Epidermal melanocyte (primary cell): Measurements from ENCODE around the gene CAMK2G.

ENCODE experiments used
- DNase-seq: peaks from one replicate; pipeline ENCODE4 v3.0.0; 2011; ENCODE audit warnings: low spot score; ENCODE audit not compliant: insufficient read length

The CAMK2G gene

DNA sequence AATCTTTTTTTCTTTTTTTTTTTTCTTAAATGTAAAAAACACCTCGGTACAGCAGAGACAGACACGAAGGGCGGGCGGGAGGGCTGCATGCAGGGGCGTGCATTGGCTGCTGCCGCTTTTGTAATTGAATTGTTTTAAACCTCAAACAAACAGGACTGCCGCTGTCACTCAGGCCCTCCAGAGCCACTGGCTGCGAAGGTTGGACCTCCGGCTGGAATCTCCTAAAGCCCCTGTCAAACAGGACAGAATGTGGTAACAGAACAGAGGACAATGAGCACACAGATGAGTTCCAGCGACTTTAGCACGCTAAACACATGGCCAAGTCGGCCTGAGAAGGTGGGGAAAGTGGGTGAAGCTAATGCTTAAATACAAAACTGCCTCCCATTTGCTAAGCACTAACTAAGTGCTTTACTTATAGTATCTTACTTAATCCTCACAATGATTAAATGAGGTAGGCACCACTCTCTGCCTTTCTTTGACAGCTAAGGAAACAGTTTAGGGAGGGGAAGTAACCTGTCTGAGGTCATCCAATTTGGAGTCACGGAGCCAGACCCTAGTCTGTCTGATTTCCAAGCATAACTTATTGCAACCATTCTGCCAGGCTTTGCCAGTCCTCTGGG is 60.0 kb downstream of the CAMK2G start:
- no peak for DNase-seq

GRCh38 chr10:73813333-73813732 is 61.0 kb downstream of the CAMK2G start:
- DNase-seq: no peak

DNA sequence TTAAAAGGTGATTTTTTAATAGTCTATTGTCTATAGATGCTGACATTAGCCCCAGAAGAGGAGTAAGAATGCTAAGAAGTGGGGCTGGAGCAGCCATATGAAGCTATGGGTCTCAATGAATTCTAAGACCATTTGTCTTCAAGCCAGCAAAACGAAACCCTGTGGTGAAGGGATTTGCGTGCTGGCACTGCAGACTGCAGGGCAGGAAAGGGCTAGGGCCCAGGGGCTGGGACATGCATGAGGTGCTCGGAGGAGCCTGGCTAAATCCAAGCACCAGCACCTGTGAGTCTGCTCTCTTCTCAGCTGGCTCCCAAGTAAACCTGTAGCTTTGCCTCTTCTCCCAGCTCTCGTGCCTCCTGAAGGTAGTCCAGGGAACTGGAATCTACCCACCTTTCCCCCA is 61.7 kb downstream of the CAMK2G start:
- no peak for DNase-seq

DNA sequence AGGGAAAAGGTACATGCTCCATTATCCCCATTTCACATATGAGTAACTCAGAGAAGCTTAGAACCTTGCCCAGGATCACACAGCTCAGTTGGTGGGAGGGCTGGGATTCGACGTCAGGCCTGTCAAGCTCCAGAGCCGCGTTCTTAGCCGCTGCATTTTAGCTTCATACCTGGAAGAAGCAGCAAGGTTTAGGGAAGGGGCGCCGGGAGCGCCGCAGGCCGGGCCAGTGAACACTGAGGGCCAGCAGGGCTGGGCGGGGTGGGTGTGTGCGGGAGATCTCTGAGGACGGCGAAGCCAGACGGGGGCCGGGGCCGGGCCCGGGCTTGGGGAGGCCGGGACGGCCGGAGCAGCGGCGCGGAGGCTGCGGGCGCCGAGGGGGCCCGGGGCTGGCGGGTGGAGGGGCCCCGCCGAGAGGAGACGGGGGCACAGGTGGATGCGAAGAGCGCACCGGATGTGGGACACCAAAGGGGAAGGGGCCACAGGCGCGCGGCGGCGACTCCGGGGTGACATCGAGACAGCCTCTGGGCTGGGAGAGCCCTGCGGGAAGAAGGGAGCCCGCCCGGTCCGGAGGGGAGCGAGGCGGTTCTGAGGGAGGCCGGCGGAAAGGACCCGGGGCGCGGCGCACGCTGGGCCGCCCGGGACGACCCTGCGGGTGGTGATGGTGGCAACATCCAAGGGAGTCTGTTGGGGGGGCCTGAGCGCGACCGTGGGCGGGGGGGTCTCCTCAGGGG is 63.5 kb downstream of the CAMK2G start:
- no peak for DNase-seq

DNA sequence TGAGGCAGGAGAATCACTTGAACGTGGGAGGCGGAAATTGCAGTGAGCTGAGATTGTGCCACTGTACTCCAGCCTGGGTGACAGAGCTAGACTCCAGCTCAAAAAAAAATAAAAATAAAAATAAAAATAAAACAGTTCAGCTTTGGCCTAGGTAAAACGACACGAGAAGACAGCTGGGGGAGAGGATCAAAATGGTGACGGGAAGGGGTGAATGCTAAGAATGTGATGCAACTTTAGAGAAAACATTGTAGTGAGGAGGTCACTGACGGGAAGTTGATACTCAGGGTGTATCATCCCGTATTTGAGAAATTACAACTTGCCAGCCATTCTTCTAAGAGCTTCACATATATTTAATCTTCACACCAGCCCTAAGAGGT is 64.0 kb downstream of the CAMK2G start:
- DNase-seq: no peak

DNA sequence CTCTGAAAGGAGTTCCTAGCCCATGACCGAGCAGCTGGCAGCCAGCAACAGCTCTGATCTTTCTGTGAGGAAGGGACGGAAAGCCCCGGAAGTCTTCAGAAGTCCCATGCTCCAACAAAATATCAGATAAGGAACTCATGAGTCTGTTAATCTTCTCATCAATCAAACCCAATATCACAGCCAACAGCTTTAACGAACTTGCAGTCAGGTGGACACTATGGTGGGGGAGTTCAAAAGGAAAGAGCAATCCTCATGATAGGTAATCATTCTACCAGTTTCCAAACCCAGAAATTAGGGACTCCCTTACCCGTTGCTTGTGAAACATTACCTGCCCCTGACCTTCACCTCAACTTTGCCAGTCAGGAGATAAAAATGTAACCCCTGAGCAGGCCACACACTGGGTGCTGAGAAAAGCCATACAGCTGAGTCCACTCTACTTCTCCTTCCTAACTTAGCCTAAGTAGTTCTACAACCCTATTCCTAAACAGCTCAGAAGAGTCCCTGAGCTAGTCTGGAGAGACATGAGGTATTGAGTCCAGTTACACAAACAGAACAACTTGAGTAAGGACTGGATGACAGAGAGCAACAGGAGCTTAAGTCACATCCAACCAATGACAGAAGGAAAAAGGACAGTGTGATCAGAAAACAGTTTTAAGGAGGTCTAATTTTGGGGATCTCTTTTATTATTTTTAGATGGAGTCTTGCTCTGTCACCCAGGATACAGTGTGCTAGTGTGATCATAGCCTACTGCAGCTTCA is 65.1 kb downstream of the CAMK2G start:
- no peak for DNase-seq

GRCh38 chr10:73808021-73808815 is 66.1 kb downstream of the CAMK2G start:
- no peak for DNase-seq

- DNase-seq: no peak
Measured at GRCh38 chr10:73807471-73807870, 66.9 kb downstream of the CAMK2G start.

DNA sequence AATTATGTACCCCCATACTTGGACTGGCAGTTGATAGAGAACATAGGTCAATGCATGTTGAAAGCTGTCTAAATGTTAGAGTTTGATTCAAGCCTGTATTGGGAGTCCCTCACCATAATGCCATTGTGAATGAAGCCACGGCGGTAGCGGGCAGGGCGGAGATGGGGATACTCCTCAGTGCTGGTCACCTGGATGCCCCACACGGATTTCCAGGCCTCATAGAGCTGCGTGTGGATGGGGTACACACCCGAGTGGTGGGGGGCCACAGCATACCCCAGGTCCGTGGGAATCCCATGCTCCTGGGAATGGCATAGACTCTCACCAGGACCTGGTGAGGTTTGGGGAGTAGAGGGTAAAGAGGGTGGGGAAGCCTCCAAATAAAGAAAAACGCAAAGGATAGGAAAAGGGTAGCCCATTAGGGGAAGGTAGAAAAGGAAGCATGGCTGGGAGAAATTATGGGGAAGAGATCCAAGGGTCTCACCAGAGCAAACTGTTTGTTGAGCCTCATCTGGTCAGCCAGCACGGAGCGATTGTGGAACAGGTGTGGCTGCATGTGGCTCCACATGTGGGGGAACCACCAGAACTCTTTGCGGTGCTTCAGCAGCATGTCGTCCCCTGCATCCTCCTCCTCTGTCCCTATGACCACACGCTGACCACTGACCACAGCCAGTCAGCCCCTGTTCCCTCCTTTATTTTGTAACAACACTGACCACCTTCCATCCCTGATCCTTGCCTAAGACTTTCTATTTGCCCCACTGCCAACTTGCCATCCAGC is 68.0 kb downstream of the CAMK2G start:
- no peak for DNase-seq

DNA sequence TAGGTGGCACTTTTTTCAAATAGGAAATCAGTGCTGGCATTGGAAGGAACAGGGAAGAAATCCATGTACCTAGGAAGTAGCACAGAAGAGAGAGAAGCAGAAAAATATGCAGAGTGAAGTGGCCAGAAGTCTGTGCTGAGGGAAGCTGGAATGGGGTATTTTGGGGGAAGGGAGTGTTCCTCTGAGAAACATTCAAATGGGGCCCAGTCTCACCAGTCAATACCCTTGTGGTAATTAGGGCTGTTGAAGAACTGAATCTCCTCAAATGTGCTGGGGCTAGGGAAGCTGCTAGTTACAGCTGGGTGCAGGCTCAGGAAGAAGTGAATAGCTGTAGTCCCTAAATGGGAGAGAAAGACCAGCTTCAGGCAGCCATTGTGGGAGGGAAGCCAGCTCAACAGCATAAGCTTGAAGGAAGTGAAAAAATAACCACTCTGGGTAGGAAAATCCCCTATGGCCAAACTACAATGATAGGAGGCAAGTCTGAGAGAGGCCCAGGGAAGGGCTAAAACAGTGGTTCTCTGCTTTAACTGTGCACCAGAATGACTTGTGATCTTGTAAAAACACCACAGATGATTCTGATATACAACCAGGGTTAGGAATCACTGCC is 70.6 kb downstream of the CAMK2G start:
- no peak for DNase-seq

GRCh38 chr10:73802276-73802991 is 71.9 kb downstream of the CAMK2G start:
- DNase-seq: no peak

DNA sequence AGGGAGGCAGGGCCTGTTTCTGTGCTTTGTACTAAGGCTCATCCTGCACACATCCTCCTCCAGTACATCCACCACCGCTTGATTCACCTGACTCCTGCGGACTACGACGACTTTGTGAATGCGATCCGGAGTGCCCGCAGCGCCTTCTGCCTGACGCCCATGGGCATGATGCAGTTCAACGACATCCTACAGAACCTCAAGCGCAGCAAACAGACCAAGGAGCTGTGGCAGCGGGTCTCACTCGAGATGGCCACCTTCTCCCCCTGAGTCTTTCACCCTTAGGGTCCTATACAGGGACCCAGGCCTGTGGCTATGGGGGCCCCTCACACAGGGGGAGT is 73.1 kb downstream of the CAMK2G start:
- DNase-seq: no peak

GRCh38 chr10:73800560-73801252 is 73.6 kb downstream of the CAMK2G start:
- DNase-seq: no peak

DNA sequence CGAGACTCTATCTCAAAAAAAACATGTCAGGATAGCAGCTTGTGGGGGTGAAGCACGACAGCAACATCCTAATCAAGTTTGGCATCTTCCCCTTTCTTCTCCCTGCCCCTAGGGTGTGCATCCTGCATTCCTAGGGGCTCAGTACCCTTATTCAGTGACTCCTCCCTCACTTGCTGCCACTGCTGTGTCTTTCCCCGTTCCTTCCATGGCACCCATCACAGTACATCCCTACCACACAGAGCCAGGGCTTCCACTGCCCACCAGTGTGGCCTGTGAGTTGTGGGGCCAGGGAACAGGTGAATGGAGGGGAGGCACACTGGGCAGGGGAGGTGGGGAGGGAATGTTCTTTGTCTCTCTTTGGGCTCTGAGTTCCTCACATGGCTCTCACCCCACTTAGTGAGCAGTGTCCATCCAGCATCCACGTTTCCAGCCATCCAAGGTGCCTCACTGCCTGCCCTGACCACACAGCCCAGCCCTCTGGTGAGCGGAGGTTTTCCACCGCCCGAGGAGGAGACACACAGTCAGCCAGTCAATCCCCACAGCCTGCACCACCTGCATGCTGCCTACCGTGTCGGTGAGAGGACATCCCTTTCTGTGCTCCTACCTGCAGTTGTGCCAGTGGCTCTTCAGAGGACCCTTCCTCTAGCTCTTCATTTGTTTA is 74.3 kb downstream of the CAMK2G start:
- no peak for DNase-seq

DNA sequence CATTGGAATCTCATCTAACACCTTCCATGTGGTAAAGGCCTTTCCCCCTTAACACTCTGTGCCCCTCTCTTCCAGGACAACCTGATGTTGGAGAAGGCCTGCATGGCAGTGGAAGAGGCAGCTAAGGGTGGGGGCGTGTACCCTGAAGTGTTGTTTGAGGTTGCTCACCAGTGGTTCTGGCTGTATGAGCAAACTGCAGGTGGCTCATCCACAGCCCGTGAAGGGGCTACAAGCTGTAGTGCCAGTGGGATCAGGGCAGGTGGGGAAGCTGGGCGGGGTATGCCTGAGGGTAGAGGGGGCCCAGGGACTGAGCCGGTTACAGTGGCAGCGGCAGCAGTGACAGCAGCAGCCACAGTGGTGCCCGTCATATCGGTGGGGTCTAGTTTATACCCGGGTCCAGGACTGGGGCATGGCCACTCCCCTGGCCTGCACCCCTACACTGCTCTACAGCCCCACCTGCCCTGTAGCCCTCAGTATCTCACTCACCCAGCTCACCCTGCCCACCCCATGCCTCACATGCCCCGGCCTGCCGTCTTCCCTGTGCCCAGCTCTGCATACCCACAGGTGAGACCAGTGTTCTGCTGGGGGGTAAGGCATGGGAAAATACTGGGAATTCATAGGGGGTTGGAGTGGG is 75.3 kb downstream of the CAMK2G start:
- DNase-seq: no peak

- DNase-seq: no peak
Measured at GRCh38 chr10:73798087-73798486, 76.3 kb downstream of the CAMK2G start.

DNA sequence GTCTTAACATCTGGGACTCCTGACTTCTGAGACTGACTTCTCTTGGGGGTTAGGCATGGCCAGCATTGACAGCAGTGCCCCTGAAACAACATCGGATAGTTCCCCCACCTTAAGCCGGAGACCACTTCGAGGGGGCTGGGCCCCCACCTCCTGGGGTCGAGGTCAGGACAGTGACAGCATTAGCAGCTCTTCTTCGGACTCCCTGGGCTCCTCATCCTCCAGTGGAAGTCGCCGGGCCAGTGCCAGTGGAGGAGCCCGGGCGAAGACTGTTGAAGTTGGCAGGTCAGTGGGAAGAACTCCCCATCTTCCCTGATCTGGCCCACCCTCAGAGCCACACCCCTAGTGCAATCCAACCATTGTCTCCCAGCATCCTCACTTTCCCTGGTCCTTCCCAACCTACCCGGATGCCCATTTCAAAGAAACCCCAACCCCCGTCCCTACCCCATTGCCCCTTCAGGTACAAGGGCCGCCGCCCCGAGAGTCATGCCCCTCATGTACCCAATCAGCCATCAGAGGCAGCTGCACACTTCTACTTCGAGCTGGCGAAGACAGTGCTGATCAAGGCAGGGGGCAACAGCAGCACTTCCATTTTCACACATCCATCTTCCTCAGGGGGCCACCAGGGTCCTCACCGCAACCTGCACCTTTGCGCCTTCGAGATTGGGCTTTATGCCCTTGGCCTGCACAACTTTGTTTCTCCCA is 76.9 kb downstream of the CAMK2G start:
- DNase-seq: no peak

GRCh38 chr10:73796766-73797165 is 77.6 kb downstream of the CAMK2G start:
- no peak for DNase-seq
